Measurements from ENCODE around the gene ST6GALNAC5. TPM values are rescaled to one million over a fixed set of nuclear protein-coding genes. Genes with fewer than 3 reads are reported as not detected.
"Not testable (repeated sequence)": the region's sequence is repeated elsewhere in the genome, so short reads cannot be mapped to it uniquely, and the experiment has no call there.

ST6GALNAC5 gene
- 0.25 and 2.2 TPM in 2 replicates for total RNA-seq (2014; rRNA removed; shearing (Covaris generic))

DNA sequence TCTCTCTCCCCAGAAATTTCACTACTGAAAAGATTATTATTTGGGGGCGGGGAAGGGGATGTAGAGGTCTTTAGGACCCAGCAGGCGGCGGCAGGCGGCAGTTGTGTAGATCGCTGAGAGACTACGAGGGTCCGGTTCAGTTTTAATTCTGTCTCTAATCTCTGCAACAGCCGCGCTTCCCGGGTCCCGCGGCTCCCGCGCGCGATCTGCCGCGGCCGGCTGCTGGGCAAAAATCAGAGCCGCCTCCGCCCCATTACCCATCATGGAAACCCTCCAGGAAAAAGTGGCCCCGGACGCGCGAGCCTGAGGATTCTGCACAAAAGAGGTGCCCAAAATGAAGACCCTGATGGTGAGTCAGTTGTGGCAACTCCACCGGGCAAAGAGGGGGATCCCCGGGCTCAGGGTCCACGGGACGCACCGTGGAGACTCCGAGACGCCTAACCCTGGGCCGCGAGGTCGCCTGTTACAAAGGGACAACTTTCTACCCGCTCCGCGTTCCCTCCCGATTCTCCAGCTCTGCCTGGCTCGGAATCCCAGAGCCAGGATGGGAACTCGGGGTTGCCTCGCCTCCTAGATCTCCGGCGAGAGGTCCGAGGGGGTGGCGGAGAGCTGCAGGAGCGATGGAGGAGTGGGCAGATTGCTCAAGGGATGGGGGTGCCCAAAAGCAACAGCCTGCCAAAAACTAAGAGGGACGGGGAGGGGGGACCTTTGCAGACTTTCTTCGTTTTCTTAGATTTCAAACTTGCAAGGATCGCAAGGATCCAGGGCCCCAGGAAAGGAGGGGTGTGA, at the start of gene ST6GALNAC5:
Gene ST6GALNAC5, plus strand, starts transcription at position 139 of the 789 bp plus-strand sequence.
- no peak for DNase-seq (ENCODE audit: low spot score)

DNA sequence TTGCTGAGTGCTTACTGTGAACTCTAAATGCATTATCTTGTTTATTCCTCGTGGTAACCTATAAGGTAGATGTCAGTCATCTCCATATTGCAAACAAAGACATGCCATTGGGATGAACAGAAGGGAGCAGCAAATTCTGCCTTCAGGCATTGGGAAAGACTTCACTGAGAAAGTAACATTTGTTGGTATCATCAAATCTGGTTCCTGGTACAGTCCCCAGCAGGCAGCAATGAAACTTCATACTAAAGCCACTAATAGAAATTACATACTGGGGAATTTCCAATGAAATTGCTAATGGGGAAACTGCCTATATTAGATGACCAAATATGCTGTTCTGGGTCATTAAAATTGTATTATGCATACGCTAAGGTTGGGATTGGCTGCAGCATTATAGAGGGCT, 47.3 kb upstream of the ST6GALNAC5 start:
- no peak for DNase-seq (ENCODE audit: low spot score)

DNA sequence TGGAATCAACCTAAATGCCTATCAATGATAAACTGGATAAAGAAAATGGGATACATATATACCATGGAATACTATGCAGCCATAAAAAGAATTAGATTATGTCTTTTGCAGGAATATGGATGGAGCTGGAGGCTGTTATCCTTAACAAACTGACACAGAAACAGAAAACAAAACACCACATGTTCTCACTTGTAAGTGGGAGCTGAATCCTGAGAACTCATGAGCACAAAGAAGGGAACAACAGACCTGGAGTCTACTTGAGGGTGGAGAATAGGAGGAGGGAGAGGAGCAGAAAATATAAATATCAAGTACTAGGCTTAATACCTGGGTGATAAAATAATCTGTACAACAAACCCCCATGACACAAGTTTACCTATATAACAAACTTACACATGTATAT, 44.3 kb upstream of the ST6GALNAC5 start:
- DNase-seq (ENCODE audit: low spot score), result not testable (repeated sequence)

DNA sequence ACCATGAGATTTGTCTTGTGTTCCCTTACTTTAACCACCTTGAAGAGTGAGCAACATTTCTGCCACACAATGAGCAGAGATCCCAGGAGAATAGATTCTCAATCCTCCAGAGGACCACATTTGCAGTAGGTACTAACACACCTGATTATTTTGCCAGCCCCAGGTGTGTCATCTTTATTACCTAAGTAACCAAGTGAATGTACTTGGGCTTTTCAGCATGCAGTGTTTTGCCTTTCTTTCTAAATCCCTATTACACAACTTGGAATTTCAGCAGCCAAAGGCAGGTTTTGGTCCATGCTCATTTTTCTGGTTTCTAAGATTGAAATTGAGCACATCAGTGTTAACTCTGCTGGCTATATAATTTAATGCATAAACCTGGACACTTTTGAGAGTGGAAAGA, 43.2 kb upstream of the ST6GALNAC5 start:
- no peak for DNase-seq (ENCODE audit: low spot score)

DNA sequence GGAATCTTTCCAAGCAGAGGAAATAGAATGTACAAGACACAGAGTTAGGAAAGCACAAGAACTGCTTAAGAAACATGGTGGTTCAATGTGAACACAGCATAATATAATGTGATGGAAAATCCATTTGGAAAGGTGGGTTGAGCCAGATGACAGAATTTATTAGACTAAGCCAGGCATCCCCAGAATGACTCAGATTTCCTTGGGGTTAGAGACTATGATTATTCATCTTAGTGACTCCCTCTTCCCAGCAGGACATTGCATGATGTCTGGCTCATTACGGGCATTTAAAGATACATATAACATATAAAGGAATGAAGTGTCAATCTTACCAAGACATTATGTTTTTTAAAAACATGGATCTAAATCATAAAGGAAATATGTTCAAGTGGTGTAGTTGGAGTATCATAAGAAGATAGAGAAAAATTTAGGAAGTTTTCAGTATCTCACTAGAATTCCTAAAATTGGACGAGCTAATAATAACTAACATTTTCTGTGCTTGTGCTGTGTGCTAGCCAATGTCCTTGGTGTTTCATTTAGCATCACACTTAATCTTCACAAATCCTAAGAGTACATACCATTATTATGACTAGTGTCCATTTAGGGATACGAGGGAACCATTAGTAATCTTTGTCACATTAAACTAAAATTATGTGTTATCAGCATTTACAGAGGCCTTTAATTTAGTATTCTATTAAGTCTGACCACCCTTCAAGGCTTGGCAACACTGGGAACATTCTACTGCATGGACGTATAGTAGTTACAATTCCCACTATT, 41.0 kb upstream of the ST6GALNAC5 start:
- DNase-seq (ENCODE audit: low spot score), result peak; percentile 4

DNA sequence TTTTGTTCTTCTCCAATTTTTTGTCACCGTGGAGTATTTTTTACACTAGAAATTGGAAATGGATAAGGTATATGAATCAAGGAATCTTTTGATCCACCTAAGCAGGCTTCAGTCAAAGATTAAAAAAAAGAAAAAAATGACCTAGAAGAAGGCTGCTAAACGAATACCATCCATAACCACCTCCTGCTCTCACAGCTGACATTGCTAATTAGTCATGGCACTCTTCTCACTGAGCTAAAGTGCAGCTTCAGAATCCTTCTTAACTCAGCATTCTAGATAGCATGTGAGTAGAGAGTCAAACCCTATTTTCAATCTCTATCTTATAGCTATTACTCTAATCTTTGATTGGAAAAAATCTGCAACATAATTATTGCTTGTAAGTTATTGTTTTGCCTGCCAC, 40.2 kb upstream of the ST6GALNAC5 start:
- no peak for DNase-seq (ENCODE audit: low spot score)

DNA sequence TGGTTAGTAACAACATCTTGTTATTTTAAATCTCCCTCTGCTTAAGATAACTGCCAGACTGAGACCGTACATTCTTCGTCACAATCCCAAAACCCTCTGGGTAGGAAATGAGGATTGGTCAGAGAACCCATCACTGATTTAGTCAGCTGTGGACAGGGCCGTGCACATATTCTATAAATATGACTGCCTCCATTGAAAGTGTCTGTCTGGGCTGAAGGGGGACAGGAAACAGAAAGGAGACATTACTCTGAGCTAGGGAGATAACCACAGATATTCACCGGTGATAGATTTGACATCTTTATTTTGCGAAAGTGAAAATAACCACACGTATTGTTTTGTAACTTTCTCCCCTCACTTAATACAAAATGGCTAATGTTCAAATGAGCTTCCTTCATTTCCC, 36.9 kb upstream of the ST6GALNAC5 start:
- DNase-seq (ENCODE audit: low spot score), result no peak

DNA sequence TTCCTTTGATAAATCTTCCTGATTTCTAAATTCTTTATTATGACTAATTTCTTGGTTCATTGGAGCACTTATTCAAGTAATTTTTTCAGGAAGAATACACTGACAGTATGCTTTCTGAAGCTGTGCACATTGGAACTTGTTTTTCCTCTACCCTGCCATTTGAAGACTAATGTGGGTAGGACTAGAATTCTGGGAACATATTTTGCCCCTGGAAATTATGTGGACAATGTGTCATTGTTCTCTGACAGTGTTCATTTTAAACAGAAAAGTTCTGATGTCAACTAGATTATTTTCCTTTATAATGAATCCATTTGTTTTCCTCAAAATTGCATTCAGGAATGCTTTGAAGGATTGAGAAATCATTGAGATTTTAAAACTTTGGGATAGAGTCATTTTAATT, 34.8 kb upstream of the ST6GALNAC5 start:
- no peak for DNase-seq (ENCODE audit: low spot score)

DNA sequence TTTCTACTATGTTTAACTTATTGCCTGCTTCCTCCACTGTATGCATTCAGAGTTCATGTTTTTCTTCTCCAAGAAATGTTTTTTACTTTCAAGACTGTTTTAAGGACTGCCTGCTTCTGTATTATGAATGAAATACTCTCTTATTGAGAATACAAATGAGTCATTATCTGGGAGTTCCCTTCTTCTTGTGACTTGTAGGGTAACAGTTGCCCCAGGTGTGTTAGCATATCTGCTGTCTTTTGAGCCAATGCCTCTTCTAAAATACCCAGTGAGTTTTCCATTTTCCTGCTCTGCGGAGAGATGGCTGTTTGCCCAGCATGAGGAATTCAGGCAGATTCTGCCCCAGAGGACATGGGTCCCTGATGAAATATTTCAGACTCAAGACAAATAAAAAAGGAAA, 34.1 kb upstream of the ST6GALNAC5 start:
- DNase-seq (ENCODE audit: low spot score), result no peak

DNA sequence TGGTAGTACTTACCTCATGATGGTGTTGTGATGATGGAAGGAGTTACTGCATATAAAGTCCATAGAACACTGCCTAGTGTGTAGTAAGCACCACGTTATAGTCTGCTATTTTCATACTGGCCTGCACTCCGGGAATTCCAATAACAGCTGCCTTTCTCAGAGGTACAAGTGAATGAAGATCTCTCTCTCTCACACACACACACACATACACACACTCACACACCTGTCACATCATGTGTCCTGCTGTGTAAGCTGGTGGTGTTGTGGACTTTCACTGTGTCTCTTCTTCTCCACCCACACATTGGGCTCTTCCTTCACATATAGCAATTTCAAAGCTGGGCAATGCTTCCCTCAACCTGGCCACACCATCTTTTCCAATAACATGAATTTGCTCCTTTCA, 33.4 kb upstream of the ST6GALNAC5 start:
- DNase-seq (ENCODE audit: low spot score), result no peak

DNA sequence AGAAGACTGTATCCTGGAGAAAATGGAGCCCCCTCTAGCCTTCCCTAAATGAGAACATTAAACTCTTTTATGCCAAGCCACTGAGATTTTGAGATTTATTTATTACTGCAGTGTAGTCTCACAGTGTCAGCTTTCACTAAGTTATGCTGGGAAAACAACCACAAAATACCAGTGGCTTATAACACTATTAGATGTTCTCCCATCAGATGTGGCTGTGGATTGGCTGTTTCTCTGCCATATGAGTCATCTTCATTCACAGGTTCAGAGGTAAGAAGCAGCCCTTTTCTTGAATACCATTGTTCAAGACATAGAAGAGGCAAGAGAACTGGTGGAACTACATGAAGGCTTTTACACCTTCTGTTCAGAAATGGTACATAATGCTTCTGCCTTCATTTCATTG, 32.1 kb upstream of the ST6GALNAC5 start:
- peak; percentile 60 for DNase-seq (ENCODE audit: low spot score)

DNA sequence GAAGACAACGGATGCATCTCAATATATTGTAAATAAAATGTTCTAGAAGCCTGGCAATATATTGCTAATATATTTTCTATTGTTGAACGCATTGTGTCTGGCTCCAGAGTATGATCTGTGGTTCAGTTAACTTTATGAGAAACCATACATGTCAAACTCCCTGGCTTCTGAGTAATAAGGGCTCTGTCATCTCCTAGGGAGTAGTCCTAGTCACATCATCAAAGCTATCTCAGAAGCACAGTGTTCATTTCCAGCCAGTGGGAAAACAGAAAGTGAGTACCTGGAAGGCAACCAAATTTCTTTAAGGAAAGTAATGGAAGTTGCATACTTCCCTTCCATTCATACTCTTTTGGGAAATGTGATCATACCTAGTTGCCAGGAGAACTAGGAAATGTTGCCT, 27.0 kb upstream of the ST6GALNAC5 start:
- DNase-seq (ENCODE audit: low spot score), result no peak

DNA sequence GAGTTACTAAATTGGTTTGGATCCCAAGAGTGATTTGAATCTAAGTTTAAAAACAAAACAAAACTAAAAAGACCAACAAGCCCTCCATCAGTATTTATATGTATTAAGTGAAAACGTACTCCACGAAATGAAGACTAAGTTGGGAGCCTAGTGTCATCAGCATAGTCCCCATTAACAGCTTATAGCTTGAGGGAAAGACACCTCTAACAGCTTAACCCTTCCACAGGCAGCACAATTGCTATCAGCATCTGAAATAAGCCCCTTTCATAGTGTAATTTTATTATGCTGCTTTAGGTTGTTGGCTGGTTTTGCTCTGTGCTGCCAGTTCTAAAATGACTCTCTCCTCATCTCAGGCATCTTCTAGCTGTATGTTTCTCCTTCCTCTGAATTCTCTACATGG, 25.8 kb upstream of the ST6GALNAC5 start:
- DNase-seq (ENCODE audit: low spot score), result no peak

DNA sequence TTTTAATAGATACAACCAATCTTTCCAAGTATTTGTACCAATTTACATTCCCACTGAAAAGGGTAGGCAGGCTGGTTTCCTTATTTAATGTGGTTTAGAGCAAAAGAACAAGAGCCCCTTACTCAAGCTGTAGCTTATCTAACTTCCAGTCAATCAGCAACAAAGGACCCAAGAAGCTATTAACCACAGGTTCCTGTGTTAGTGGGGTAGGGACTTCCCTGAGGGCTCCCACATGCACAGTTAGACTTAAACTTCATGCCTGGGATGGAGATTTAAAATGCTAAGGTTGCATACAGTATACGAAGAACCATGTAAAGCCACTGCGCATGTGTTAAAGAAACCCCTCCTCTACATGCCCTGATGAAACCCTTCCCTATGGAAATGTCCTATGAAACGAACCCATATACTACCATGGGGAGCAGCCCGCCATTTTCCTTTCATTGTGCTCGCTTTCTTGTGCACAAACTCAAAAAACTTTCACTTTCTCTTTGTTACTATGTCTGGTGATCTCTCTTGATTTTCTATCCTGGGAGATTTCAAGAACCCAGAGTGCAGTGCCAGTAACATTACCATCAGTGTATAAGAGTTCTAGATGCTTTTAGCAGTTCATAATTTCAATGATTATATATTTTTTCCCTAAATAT, 23.3 kb upstream of the ST6GALNAC5 start:
- DNase-seq (ENCODE audit: low spot score), result peak; percentile 19

DNA sequence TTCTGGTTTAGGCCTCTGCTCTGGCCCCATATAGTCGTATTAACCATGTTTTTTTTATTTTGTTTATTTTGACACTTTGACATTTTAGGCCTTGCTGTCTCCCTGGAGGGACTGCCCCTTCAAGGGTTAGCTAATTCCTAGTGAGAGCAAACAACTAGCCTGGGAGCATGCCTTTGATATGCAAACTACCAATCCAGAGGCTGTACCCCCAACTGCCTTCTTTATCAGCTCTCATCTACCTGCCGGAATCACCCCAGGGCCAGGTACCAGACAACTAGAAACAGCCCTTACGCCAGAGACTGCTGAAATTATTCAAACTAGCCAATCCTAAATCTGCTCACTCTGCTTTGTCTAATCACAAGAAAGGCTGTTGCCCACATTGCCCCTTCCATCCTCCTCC, 13.0 kb upstream of the ST6GALNAC5 start:
- DNase-seq (ENCODE audit: low spot score), result no peak

DNA sequence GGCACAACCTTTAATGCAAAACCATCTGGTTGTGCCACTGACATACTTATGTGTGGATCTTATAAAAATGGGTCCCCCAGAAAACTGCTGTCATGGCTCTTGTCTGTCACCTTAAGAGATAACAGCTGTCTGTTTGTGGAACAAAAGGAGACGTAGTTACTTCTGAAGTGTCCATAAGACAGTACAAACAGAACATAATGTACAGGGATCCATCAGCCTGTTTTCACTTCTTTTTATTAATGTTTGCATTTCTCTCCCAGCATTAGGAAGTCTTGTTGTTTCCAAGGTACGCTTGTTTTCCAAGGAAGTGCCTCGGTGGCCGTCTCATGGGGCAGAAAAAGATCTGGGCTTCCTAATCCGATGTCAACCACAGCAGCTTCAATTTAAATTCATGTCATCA, 11.2 kb upstream of the ST6GALNAC5 start:
- no peak for DNase-seq (ENCODE audit: low spot score)

DNA sequence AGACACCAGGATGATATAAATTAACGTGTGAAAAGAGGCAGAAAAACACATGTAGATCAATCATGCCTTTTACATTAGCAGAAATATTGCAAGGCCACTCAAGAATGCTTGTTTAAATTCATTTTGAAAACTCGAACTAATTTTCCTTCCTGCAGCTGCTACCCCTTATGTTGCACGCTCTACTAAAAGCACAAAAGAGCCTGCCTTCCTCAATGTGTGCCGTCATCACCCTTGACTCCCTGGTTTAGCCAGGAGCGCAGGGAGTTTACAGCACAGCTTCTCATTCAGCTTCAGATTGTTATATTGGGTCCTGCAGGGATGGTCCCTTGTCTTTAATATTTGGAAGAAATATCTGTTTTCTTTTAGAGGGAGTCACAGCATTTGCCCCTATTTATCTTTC, 10.1 kb upstream of the ST6GALNAC5 start:
- no peak for DNase-seq (ENCODE audit: low spot score)

DNA sequence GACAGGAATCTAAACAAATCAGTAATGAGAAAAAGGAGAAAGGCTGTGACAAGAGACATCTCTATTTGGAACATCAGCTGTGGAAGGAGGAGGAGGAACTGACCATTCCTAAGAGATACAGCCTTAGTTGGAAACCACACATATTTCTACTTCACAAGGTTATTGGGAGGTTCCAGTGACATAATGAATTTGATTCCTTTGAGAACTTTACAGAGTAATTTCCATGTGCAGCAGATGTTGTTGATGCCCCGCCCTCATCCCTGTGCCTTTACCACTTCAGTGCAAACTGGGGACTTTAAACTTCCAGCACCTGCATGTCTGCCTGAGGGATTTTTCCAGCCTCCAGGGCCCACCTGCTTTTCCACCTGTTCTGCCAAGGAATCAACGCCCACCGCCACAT, 9.3 kb upstream of the ST6GALNAC5 start:
- DNase-seq (ENCODE audit: low spot score), result no peak

DNA sequence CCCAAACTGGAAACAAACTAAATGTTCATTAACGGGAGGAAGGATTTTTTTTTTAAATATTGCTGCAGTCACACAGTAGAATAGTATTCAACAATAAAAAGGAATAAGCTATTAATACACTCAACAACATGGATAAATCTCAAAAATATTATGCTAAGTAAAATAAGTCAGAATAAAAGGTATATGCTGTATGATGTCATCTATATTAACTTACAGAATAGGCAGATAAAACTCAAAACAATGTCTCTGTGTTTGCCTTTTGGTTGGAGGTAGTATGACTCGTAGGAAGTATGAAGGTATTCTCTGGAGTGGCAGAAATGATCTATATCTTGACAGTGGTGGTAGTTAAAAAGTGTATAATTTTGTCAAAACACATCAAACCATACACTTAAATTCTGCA, 6.1 kb upstream of the ST6GALNAC5 start:
- DNase-seq (ENCODE audit: low spot score), result no peak

DNA sequence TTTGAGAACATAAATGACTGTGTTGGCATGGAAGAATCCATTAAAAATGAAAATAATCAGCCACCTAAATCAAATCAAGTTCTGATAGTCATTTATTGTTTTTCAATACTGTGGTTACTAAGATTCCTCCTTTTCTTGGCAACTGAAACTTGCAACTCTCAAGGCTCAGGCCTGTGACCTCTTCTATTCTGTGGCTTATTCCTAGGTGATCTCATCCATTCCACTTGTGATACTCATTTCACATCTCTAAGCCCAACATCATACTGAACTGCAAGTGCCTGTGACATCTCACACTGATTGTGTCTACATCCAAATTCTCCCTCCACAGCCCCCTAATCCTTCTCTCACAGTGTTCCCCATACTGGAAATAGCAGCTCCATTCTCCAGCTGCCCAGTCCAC, 4.8 kb upstream of the ST6GALNAC5 start:
- no peak for DNase-seq (ENCODE audit: low spot score)

DNA sequence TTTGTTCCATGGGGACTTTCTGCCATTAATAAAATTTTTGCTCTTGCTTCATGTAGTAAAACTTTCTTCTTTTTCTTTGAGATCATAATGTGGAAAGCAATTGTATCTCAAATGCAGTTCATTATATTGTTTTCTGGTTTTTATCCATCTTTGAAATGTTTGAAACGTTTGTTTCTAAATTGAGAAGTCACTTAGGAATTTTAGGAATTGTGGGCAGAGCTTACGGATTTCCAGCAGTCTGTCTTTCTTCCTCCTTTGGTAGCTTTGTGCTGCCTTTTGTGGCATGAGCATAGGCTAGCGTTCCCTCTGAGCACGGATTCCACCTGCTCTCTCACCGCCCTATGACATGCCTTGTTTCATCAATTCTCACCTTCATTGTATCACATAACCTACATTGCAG, 2.9 kb upstream of the ST6GALNAC5 start:
- no peak for DNase-seq (ENCODE audit: low spot score)

DNA sequence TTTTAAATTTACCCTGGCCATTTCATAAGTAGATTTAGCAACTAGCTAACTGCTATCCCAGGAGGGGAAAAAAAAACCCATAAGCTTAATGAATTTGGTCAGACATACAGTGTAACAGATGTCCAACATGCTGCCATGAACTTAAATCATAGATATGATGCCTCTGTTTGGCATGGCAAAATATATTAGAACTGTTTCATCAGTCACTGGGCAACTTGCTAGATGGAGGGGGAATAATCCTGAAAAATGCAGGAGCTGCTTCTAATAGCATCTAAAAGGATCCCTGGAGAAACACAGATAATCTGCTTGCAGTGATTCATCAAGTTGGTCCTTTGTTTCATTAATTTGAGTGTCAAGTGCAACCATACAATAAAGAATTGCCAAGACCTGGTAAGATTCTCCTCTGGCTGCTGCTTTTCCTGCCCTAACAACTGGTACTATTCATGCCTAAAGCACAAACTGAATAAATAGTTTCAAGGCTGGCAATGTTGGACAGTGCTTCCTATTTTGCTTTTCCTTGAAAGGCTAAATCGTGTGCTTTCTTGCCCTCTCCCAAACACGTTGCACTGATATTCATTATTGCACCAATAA, 1.5 kb upstream of the ST6GALNAC5 start:
- no peak for DNase-seq (ENCODE audit: low spot score)

Measured in H4 (cell line).